SK-N-SH (cell line): ENCODE data around the gene BAIAP2L1. TPM values are rescaled to one million over a fixed set of nuclear protein-coding genes. Genes with fewer than 3 reads are reported as not detected.

Experiments used
- CTCF ChIA-PET: fragments of 300-600, 350-600 bp; formaldehyde crosslinking; extraction: SDS; loops from one replicate; lab custom pipeline; 2021; lab: Yijun Ruan, JAX
- POLR2A ChIA-PET: fragments of 350-600 bp; sonication (Branson Sonifier 250); formaldehyde crosslinking; extraction: SDS; loops from one replicate; lab custom pipeline; 2020; ENCODE audit warnings: antibody characterized with exemption, inconsistent platforms; lab: Yijun Ruan, JAX
- DNase-seq: peaks from one replicate; pipeline ENCODE4 v3.0.0; 2012
- H2AFZ ChIP-seq: fragments of 200-600 bp; sonication (generic); 2 replicates; pipeline ENCODE4 v1.8.1; 2016; ENCODE audit warnings: antibody characterized with exemption, mild to moderate bottlenecking, low read depth
- H3F3A ChIP-seq: fragments of 200-600 bp; sonication (generic); replicated peaks from 2 replicates; pipeline ENCODE3; 2016; ENCODE audit warnings: antibody characterized with exemption, mild to moderate bottlenecking; ENCODE audit not compliant: insufficient read depth
- H3K27ac ChIP-seq, 2 experiments: fragments of 200-500 bp in 1 of 2; fragments of 200-600 bp in 1 of 2; sonication (Bioruptor generic) in 1 of 2; sonication (generic), shearing (Covaris generic) in 1 of 2; 2 replicates each; pipeline versions ENCODE4 v1.5.1 to v1.6.1; 2014 to 2016; ENCODE audit warnings: low read depth in 2 of 2, inconsistent platforms in 1 of 2, low read length in 1 of 2, mild to moderate bottlenecking in 1 of 2, mixed read lengths in 1 of 2
- H3K27me3 ChIP-seq: fragments of 200-600 bp; sonication (generic), shearing (Covaris generic); 2 replicates; pipeline ENCODE4 v1.6.1; 2016; ENCODE audit warnings: mixed run types; ENCODE audit not compliant: insufficient read depth
- H3K36me3 ChIP-seq, 2 experiments: fragments of 200-500 bp in 1 of 2; fragments of 200-600 bp in 1 of 2; sonication (Bioruptor generic) in 1 of 2; sonication (generic) in 1 of 2; replicated peaks in 1 of 2; 2 replicates each; pipeline versions ENCODE3 to v1.5.1; 2014 to 2016; ENCODE audit warnings: low read length in 1 of 2, mild to moderate bottlenecking in 1 of 2; ENCODE audit not compliant: insufficient read depth in 2 of 2, control insufficient read depth in 1 of 2
- H3K4me1 ChIP-seq, 2 experiments: fragments of 200-500 bp in 1 of 2; fragments of 200-600 bp in 1 of 2; sonication (Bioruptor generic) in 1 of 2; sonication (generic), shearing (Covaris generic) in 1 of 2; 2 replicates each; pipeline versions ENCODE4 v1.5.1 to v1.6.1; 2014 to 2016; ENCODE audit warnings: low read depth in 1 of 2, low read length in 1 of 2, mixed run types in 1 of 2; ENCODE audit not compliant: insufficient read depth in 2 of 2, control insufficient read depth in 1 of 2
- H3K4me2 ChIP-seq: fragments of 200-600 bp; sonication (generic), shearing (Covaris generic); 2 replicates; pipeline ENCODE4 v1.6.1; 2017; ENCODE audit warnings: mixed run types
- H3K4me3 ChIP-seq, 2 experiments: fragments of 200-500 bp in 1 of 2; fragments of 200-600 bp in 1 of 2; sonication (Bioruptor generic) in 1 of 2; sonication (generic), shearing (Covaris generic) in 1 of 2; 2 replicates each; pipeline versions ENCODE4 v1.5.1 to v1.8.1; 2014 to 2016; ENCODE audit warnings: low read depth in 2 of 2, inconsistent platforms in 1 of 2, low read length in 1 of 2, mild to moderate bottlenecking in 1 of 2, mixed read lengths in 1 of 2, moderate library complexity in 1 of 2
- H3K79me2 ChIP-seq: fragments of 200-600 bp; sonication (generic); 2 replicates; pipeline ENCODE4 v1.8.1; 2017; ENCODE audit warnings: mild to moderate bottlenecking; ENCODE audit not compliant: insufficient read depth
- H3K9ac ChIP-seq: fragments of 200-600 bp; sonication (generic); 2 replicates; pipeline ENCODE4 v1.6.1; 2017; ENCODE audit warnings: mixed run types
- H3K9me2 ChIP-seq: fragments of 200-600 bp; sonication (generic); 2 replicates; pipeline ENCODE4 v1.6.1; 2017; ENCODE audit warnings: mixed run types
- H3K9me3 ChIP-seq: fragments of 200-600 bp; sonication (generic); 2 replicates; pipeline ENCODE4 v1.6.1; 2017; ENCODE audit warnings: mixed run types, mild to moderate bottlenecking, moderate library complexity
- H4K20me1 ChIP-seq: fragments of 200-600 bp; sonication (generic); 2 replicates; pipeline ENCODE4 v1.6.1; 2017; ENCODE audit warnings: mild to moderate bottlenecking, mixed run types; ENCODE audit not compliant: insufficient read depth
- CTCF ChIP-seq: fragments of 200-600 bp; sonication (generic); IDR thresholded peaks from 2 replicates; pipeline ENCODE4 v1.6.1; 2017; ENCODE audit warnings: antibody characterized with exemption, mild to moderate bottlenecking, moderate library complexity
- ELF1 ChIP-seq: IDR thresholded peaks from 2 replicates; pipeline ENCODE4 v1.4.0; 2012
- EZH2phosphoT487 ChIP-seq: fragments of 200-600 bp; sonication (generic); IDR thresholded peaks from 2 replicates; pipeline ENCODE4 v1.6.1; 2017; ENCODE audit warnings: low read depth, mixed run types, mild to moderate bottlenecking, antibody characterized with exemption, moderate library complexity, borderline replicate concordance
- FOSL2 ChIP-seq: IDR thresholded peaks from 2 replicates; pipeline ENCODE4 v1.4.0; 2012; ENCODE audit warnings: low read depth, mild to moderate bottlenecking, moderate library complexity, borderline replicate concordance
- FOXJ3 ChIP-seq: sonication (generic); formaldehyde crosslinking; IDR thresholded peaks from 2 replicates; pipeline ENCODE4 v1.5.1; 2020; ENCODE audit warnings: mild to moderate bottlenecking, missing genetic modification reagents
- FOXM1 ChIP-seq: IDR thresholded peaks from 2 replicates; pipeline ENCODE4 v1.4.0; 2012; ENCODE audit warnings: low read depth, mild to moderate bottlenecking
- GABPA ChIP-seq: IDR thresholded peaks from 2 replicates; pipeline ENCODE4 v1.4.0; 2012; ENCODE audit warnings: low read depth, mild to moderate bottlenecking
- GATA2 ChIP-seq: sonication (generic); formaldehyde crosslinking; IDR thresholded peaks from 2 replicates; pipeline ENCODE4 v1.5.0; 2020; ENCODE audit warnings: mild to moderate bottlenecking, missing genetic modification reagents
- IRF3 ChIP-seq: fragments of 150-350 bp; IDR thresholded peaks from 2 replicates; pipeline ENCODE4 v1.6.1; 2016; ENCODE audit warnings: mild to moderate bottlenecking, low read depth, low read length
- MEF2A ChIP-seq: IDR thresholded peaks from 2 replicates; pipeline ENCODE4 v1.4.0; 2012; ENCODE audit warnings: low read depth, borderline replicate concordance
- MXI1 ChIP-seq: IDR thresholded peaks from 2 replicates; pipeline ENCODE4 v1.6.1; 2012; ENCODE audit warnings: mild to moderate bottlenecking, low read depth, low read length, improper control_type of control experiment
- NFIC ChIP-seq: IDR thresholded peaks from 2 replicates; pipeline ENCODE4 v1.4.0; 2012; ENCODE audit warnings: borderline replicate concordance
- NRF1 ChIP-seq: IDR thresholded peaks from 2 replicates; pipeline ENCODE4 v1.6.1; 2012; ENCODE audit warnings: low read depth, mild to moderate bottlenecking, low read length
- PBX3 ChIP-seq: IDR thresholded peaks from 2 replicates; pipeline ENCODE4; 2012
- POLR2AphosphoS5 ChIP-seq: IDR thresholded peaks from 2 replicates; pipeline ENCODE4 v1.6.1; 2012; ENCODE audit warnings: low read depth, low read length
- RAD21 ChIP-seq: IDR thresholded peaks from 2 replicates; pipeline ENCODE4 v1.6.1; 2012; ENCODE audit warnings: mild to moderate bottlenecking, low read length
- RCOR1 ChIP-seq: fragments of 150-350 bp; IDR thresholded peaks from 2 replicates; pipeline ENCODE4 v1.6.1; 2017; ENCODE audit warnings: antibody characterized with exemption, low read length
- RFX5 ChIP-seq: IDR thresholded peaks from 2 replicates; pipeline ENCODE4 v1.6.1; 2012; ENCODE audit warnings: mild to moderate bottlenecking, improper control_type of control experiment, low read length
- RXRA ChIP-seq: IDR thresholded peaks from 2 replicates; pipeline ENCODE4 v1.4.0; 2012; ENCODE audit warnings: low read depth, mild to moderate bottlenecking, borderline replicate concordance
- SIN3A ChIP-seq: IDR thresholded peaks from 2 replicates; pipeline ENCODE4 v1.6.1; 2012; ENCODE audit warnings: low read depth, mild to moderate bottlenecking, low read length, moderate library complexity, borderline replicate concordance
- SMC3 ChIP-seq: IDR thresholded peaks from 2 replicates; pipeline ENCODE4 v1.6.1; 2012; ENCODE audit warnings: low read depth, low read length, improper control_type of control experiment
- TEAD4 ChIP-seq: IDR thresholded peaks from 2 replicates; pipeline ENCODE4 v1.4.0; 2012; ENCODE audit warnings: mild to moderate bottlenecking, borderline replicate concordance; ENCODE audit not compliant: insufficient read depth
- USF1 ChIP-seq: IDR thresholded peaks from 2 replicates; pipeline ENCODE4 v1.4.0; 2012; ENCODE audit warnings: low read depth, borderline replicate concordance
- USF2 ChIP-seq: fragments of 150-350 bp; IDR thresholded peaks from 2 replicates; pipeline ENCODE4 v1.6.1; 2017; ENCODE audit warnings: antibody characterized with exemption, low read length, low read depth, borderline replicate concordance
- ZBTB33 ChIP-seq: IDR thresholded peaks from 2 replicates; pipeline ENCODE4 v1.4.0; 2012; ENCODE audit warnings: low read depth, borderline replicate concordance
- WGBS: methylation state at CpG from one replicate; pipeline ENCODE4 v1.1.6; 2017; ENCODE audit warnings: low lambda C conversion rate; 5-methylcytosine and 5-hydroxymethylcytosine counted together
- polyA plus RNA-seq, 3 experiments: library from polyadenylated mRNA; depleted of rRNA; stranded (reverse); fragments of >200 nt; gene quantifications; 2 replicates each; pipeline ENCODE4 v1.2.3, GENCODE V29; 2012

The BAIAP2L1 gene
- polyA plus RNA-seq, 1 of the 3 experiments (the other 2 are of a cell fraction): 8.8 TPM

GRCh38 chr7:98354511-98355249 is 46.2 kb downstream of the BAIAP2L1 start:
- H4K20me1 ChIP-seq: no peaks in the 10 kb centered on the region
- 40% methylated on average over 22 of the region's 22 CpGs for WGBS
- no peak for TF ChIP-seq NRF1
- TF ChIP-seq POLR2AphosphoS5: peak; percentile 63; the same call in 1 of the 2 replicates
- peak; percentile 50; the same call in 1 of the 2 replicates for TF ChIP-seq GABPA
- no peak for TF ChIP-seq IRF3
- no peak for TF ChIP-seq FOXJ3 (CRISPR knock-in tag)
- TF ChIP-seq RAD21: no peak
- peak; percentile 89 for TF ChIP-seq NFIC
- TF ChIP-seq MEF2A: peak; percentile 55; the same call in 1 of the 2 replicates
- peak; percentile 28; the same call in 1 of the 2 replicates for TF ChIP-seq USF1
- no peak for TF ChIP-seq USF2
- peak; percentile 98 for TF ChIP-seq RXRA
- TF ChIP-seq MXI1: no peak
- TF ChIP-seq PBX3: peak; percentile 79
- TF ChIP-seq FOSL2: peak; percentile 98
- TF ChIP-seq EZH2phosphoT487: no peak
- no peak for TF ChIP-seq SMC3
- peak; percentile 80; the same call in 1 of the 2 replicates for TF ChIP-seq ZBTB33
- no peak for TF ChIP-seq GATA2 (CRISPR knock-in tag)
- TF ChIP-seq RCOR1: no peak
- TF ChIP-seq FOXM1: no peak
- no peak for TF ChIP-seq CTCF
- peak; percentile 94 for TF ChIP-seq TEAD4
- peak; percentile 55; the same call in 1 of the 2 replicates for TF ChIP-seq SIN3A
- no peak for TF ChIP-seq RFX5
- TF ChIP-seq ELF1: peak; percentile 64

More at GRCh38 chr7:98354511-98355249, 46.2 kb downstream of the BAIAP2L1 start:
- Histone ChIP-seq H3K9me2 (no peaks in the 10 kb centered on the region), H3K4me1 (peaks cover 0 to 12% of the 10 kb centered on the region in 2 experiments; a peak in 2 of 4 replicates), H2AFZ (peak overlapping the region; percentile 81), H3K9me3 (no peaks in the 10 kb centered on the region), H3K9ac (peak overlapping the region; percentile 61), H3K36me3 (no peaks in the 10 kb centered on the region), H3K27me3 (no peaks in the 10 kb centered on the region), H3K27ac (peak overlapping the region; percentile 54 to 90; a peak in 3 of 4 replicates), H3K4me3 (0 out of 4 replicates have a peak overlapping the region, but pooled peaks of 1 of the 2 experiments have one; percentile 35), H3F3A (peaks cover 25% of the 10 kb centered on the region), H3K79me2 (no peaks in the 10 kb centered on the region), H3K4me2 (peak overlapping the region; percentile 72)
- ChIA-PET POLR2A (no interaction called here), CTCF (interaction anchor here (1.1 to 2.0 kb wide), 2 partner anchors 47 to 186 kb away, joined by 3 to 6 read pairs; partner anchors contain the start of gene BAIAP2L1)
- no peak for DNase-seq
